ENCODE results near the gene FAM216B. TPM values are rescaled to one million over a fixed set of nuclear protein-coding genes. Genes with fewer than 3 reads are reported as not detected.
A peak's percentile ranks its signal among the peaks of the same experiment; 100 is the strongest.
"Not testable (repeated sequence)": the region's sequence is repeated elsewhere in the genome, so short reads cannot be mapped to it uniquely, and the experiment has no call there.

FAM216B gene
- total RNA-seq, 1 donor from 2014 or later: not detected

GRCh38 chr13:42808341-42808940 is 27.1 kb downstream of the FAM216B start:
- TF ChIP-seq CTCF (IDR thresholded peaks at IDR 0.05; ENCODE audit: partially characterized antibody, unreplicated experiment): no peak
- H3K27me3 Mint-ChIP-seq (ENCODE audit: unreplicated experiment): no peaks in the 10 kb centered on the region
- no peaks in the 10 kb centered on the region for H3K4me1 Mint-ChIP-seq (ENCODE audit: low read depth, unreplicated experiment)
- no peak for DNase-seq
- H3K36me3 Mint-ChIP-seq (ENCODE audit: unreplicated experiment): peaks cover 4% of the 10 kb centered on the region
- no peak overlapping the region for H3K4me3 Mint-ChIP-seq (ENCODE audit: unreplicated experiment)
- H3K27ac Mint-ChIP-seq (ENCODE audit: unreplicated experiment): no peak overlapping the region
- peaks cover 2% of the 10 kb centered on the region for H3K9me3 Mint-ChIP-seq (ENCODE audit: unreplicated experiment)

- Mint-ChIP-seq H3K27ac (ENCODE audit: unreplicated experiment) (no peak overlapping the region), H3K4me3 (ENCODE audit: unreplicated experiment) (no peak overlapping the region), H3K9me3 (ENCODE audit: unreplicated experiment) (peaks cover 2% of the 10 kb centered on the region), H3K27me3 (ENCODE audit: unreplicated experiment) (no peaks in the 10 kb centered on the region), H3K4me1 (ENCODE audit: low read depth, unreplicated experiment) (peaks cover 3% of the 10 kb centered on the region), H3K36me3 (ENCODE audit: unreplicated experiment) (peaks cover 4% of the 10 kb centered on the region)
- no peak for TF ChIP-seq CTCF (IDR thresholded peaks at IDR 0.05; ENCODE audit: partially characterized antibody, unreplicated experiment)
- no peak for DNase-seq
Measured at GRCh38 chr13:42812316-42812715, 30.9 kb downstream of the FAM216B start.

DNA sequence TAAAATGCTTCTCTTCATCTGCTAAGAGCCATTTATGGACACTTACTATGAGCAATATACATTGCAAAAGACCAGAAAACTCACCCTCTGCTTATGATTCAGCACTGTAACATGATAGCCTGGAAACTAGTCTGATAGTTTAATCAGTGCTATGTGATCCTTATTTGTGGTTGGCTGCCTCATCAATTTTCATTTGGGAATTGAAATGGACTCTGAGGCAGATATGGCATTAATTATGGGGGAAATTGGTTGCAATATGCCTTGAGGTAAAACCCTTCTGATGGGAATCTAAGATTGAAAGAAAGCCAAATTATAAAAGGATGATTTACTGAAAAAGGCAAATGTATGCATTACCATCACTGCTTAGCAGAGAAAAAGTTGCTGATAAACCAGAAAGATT is 33.5 kb downstream of the FAM216B start:
- no peak for TF ChIP-seq CTCF (IDR thresholded peaks at IDR 0.05; ENCODE audit: partially characterized antibody, unreplicated experiment)
- Mint-ChIP-seq H3K27me3 (ENCODE audit: unreplicated experiment) (no peaks in the 10 kb centered on the region), H3K9me3 (ENCODE audit: unreplicated experiment) (peaks cover 1% of the 10 kb centered on the region), H3K27ac (ENCODE audit: unreplicated experiment) (no peak overlapping the region), H3K36me3 (ENCODE audit: unreplicated experiment) (peaks cover 13% of the 10 kb centered on the region), H3K4me3 (ENCODE audit: unreplicated experiment) (no peak overlapping the region), H3K4me1 (ENCODE audit: low read depth, unreplicated experiment) (peaks cover 3% of the 10 kb centered on the region)
- DNase-seq: no peak

DNA sequence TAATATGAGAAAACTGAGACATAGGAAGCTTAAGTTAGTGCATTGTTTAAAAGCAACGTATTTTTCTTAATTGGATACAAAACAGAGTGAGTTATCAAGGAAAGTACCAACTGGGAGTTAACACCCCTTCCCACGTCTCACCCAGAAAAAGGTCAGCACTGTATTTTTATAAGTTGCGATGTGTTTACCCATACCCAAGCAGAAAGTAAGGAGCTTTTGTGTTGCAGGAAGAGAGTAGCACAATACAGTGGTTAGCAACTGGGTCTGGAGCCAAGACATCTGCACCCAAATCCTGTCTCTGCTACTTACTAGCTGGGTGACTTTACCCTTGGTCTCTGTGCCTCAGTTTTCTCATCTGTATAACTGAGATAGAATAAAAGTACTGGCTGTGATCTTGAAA is 34.3 kb downstream of the FAM216B start:
- no peak for DNase-seq
- peaks cover 1% of the 10 kb centered on the region for H3K9me3 Mint-ChIP-seq (ENCODE audit: unreplicated experiment)
- no peaks in the 10 kb centered on the region for H3K27me3 Mint-ChIP-seq (ENCODE audit: unreplicated experiment)
- no peak overlapping the region for H3K4me3 Mint-ChIP-seq (ENCODE audit: unreplicated experiment)
- H3K36me3 Mint-ChIP-seq (ENCODE audit: unreplicated experiment): peaks cover 13% of the 10 kb centered on the region
- TF ChIP-seq CTCF (IDR thresholded peaks at IDR 0.05; ENCODE audit: partially characterized antibody, unreplicated experiment): no peak
- H3K4me1 Mint-ChIP-seq (ENCODE audit: low read depth, unreplicated experiment): peaks cover 3% of the 10 kb centered on the region
- no peak overlapping the region for H3K27ac Mint-ChIP-seq (ENCODE audit: unreplicated experiment)

DNA sequence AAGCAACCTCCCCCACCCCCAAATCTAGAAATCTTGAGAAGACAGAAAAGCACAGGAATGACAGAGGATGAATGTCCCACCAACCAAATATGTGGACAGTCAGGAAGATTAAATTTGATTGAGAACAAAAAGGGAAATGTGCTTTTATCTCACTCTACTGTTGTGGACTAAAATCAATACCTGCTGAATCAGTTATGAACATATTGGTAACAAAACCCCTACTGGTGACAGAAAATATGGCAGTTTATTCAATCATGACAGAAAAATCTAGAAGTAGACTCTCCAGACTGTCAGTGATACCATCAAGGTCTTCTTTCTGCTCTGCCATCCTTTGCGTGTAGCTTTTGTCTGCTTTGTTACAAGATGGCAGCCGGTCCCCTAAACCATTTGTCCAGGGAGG is 35.2 kb downstream of the FAM216B start:
- Mint-ChIP-seq H3K9me3 (ENCODE audit: unreplicated experiment) (peaks cover 1% of the 10 kb centered on the region), H3K27me3 (ENCODE audit: unreplicated experiment) (no peaks in the 10 kb centered on the region), H3K4me3 (ENCODE audit: unreplicated experiment) (no peak overlapping the region), H3K4me1 (ENCODE audit: low read depth, unreplicated experiment) (peaks cover 3% of the 10 kb centered on the region), H3K36me3 (ENCODE audit: unreplicated experiment) (peaks cover 13% of the 10 kb centered on the region), H3K27ac (ENCODE audit: unreplicated experiment) (no peak overlapping the region)
- DNase-seq: no peak
- peak; percentile 69 for TF ChIP-seq CTCF (IDR thresholded peaks at IDR 0.05; ENCODE audit: partially characterized antibody, unreplicated experiment)

DNA sequence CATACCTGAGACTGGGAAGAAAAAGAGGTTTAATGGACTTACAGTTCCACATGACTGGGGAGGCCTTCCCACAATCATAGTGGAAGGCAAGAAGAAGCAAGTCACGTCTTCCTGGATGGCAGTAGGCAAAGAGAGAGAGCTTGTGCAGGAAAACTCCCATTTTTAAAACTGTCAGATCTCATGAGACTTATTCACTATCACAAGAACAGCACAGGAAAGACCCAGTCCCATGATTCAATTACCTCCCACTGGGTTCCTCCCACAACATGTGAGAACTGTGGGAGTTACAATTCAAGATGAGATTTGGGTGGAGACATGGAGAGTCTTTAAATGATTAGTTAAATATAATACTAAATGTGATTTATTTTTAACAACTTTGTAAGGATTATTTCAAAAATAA is 38.3 kb downstream of the FAM216B start:
- DNase-seq; H3K27ac Mint-ChIP-seq (ENCODE audit: unreplicated experiment); H3K4me3 Mint-ChIP-seq (ENCODE audit: unreplicated experiment); H3K9me3 Mint-ChIP-seq (ENCODE audit: unreplicated experiment); H3K4me1 Mint-ChIP-seq (ENCODE audit: low read depth, unreplicated experiment); H3K27me3 Mint-ChIP-seq (ENCODE audit: unreplicated experiment): not testable (repeated sequence)
- peaks cover 13% of the 10 kb centered on the region for H3K36me3 Mint-ChIP-seq (ENCODE audit: unreplicated experiment)
